ENCODE results near the gene NR3C1. TPM values are rescaled to one million over a fixed set of nuclear protein-coding genes. Genes with fewer than 3 reads are reported as not detected.

The NR3C1 gene
- total and polyA plus RNA-seq, 2 of the 13 experiments (the other 11 are each of a cell fraction or from before 2014, with no cell fraction given) = 10.0 to 24.3 TPM

GRCh38 chr5:143364061-143364460 is 39.4 kb downstream of the NR3C1 start:
- in situ Hi-C loops (cut with HindIII; ENCODE audit: extremely low pct_ligation_motif_present, low pct_unique_long_range_greater_than_20kb) = no loop called here
- Histone ChIP-seq H3K36me3 (replicated peaks in 1 of 2; ENCODE audit: control insufficient read depth in 1 of 2, insufficient read depth in 2 of 2, low read length in 2 of 2) (no peaks in the 10 kb centered on the region), H3K79me2 (ENCODE audit: insufficient read depth, low read length) (peaks cover 22% of the 10 kb centered on the region), H2AFZ (ENCODE audit: low read length) (no peak overlapping the region), H3K9ac (ENCODE audit: insufficient read depth, low read depth, low read length) (no peak overlapping the region), H3K4me1 (ENCODE audit: insufficient read depth, low read length) (peaks cover 33% of the 10 kb centered on the region), H3K27me3 (ENCODE audit: control insufficient read depth in 1 of 2, insufficient read depth in 2 of 2, low read length in 2 of 2) (no peaks in the 10 kb centered on the region), H3K9me3 (ENCODE audit: low read length) (no peaks in the 10 kb centered on the region), H3K4me3 (replicated peaks in 1 of 3; ENCODE audit: insufficient read depth in 1 of 3, low read depth in 2 of 3, low read length in 3 of 3) (no peak overlapping the region), H3K4me2 (ENCODE audit: low read depth, low read length) (no peak overlapping the region), H4K20me1 (ENCODE audit: insufficient read depth, low read length) (no peaks in the 10 kb centered on the region; the same call in 1 of the 2 replicates), H3K27ac (ENCODE audit: extremely low read length, insufficient read depth, low read length) (no peak overlapping the region)
- no TSS peak for BruUV-seq (replicated peaks)
- ChIA-PET CTCF (ENCODE audit: low intra/inter-chr PET ratio, low total read pairs) (no interaction called here), POLR2A (no interaction called here)
- 95% methylated on average over 2 of the region's 2 CpGs for WGBS (ENCODE audit: low lambda C conversion rate)
- DNase-seq (ENCODE audit: low spot score) (no peak), ATAC-seq (no peak), FAIRE-seq (no peak)
- intact Hi-C loops (cut with micrococcal nuclease; ENCODE audit: unreplicated experiment) = no loop called here
- no peak for TF ChIP-seq ZNF512B (CRISPR knock-in tag; IDR thresholded peaks at IDR 0.05; ENCODE audit: borderline replicate concordance)
- TF ChIP-seq ZNF121 (CRISPR knock-in tag; IDR thresholded peaks at IDR 0.05) = no peak
- TF ChIP-seq, protein P1, sequence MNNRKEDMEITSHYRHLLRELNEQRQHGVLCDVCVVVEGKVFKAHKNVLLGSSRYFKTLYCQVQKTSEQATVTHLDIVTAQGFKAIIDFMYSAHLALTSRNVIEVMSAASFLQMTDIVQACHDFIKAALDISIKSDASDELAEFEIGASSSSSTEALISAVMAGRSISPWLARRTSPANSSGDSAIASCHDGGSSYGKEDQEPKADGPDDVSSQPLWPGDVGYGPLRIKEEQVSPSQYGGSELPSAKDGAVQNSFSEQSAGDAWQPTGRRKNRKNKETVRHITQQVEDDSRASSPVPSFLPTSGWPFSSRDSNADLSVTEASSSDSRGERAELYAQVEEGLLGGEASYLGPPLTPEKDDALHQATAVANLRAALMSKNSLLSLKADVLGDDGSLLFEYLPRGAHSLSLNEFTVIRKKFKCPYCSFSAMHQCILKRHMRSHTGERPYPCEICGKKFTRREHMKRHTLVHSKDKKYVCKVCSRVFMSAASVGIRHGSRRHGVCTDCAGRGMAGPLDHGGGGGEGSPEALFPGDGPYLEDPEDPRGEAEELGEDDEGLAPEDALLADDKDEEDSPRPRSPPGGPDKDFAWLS (CRISPR knock-in tag; IDR thresholded peaks at IDR 0.05; ENCODE audit: borderline replicate concordance) = no peak
- no peak for TF ChIP-seq FOXA1 (IDR thresholded peaks at IDR 0.05)
- TF ChIP-seq FOXA1 (CRISPR knock-in tag; IDR thresholded peaks at IDR 0.05) = no peak
- TF ChIP-seq ZNF350 (CRISPR knock-in tag; IDR thresholded peaks at IDR 0.05; ENCODE audit: borderline replicate concordance, low read depth) = no peak
- TF ChIP-seq MBNL3 (CRISPR knock-in tag; conservative IDR thresholded peaks at IDR 0.05) = no peak
- TF ChIP-seq, protein P2, sequence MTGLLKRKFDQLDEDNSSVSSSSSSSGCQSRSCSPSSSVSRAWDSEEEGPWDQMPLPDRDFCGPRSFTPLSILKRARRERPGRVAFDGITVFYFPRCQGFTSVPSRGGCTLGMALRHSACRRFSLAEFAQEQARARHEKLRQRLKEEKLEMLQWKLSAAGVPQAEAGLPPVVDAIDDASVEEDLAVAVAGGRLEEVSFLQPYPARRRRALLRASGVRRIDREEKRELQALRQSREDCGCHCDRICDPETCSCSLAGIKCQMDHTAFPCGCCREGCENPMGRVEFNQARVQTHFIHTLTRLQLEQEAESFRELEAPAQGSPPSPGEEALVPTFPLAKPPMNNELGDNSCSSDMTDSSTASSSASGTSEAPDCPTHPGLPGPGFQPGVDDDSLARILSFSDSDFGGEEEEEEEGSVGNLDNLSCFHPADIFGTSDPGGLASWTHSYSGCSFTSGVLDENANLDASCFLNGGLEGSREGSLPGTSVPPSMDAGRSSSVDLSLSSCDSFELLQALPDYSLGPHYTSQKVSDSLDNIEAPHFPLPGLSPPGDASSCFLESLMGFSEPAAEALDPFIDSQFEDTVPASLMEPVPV (CRISPR knock-in tag; IDR thresholded peaks at IDR 0.05) = no peak
- TF ChIP-seq, protein P3, sequence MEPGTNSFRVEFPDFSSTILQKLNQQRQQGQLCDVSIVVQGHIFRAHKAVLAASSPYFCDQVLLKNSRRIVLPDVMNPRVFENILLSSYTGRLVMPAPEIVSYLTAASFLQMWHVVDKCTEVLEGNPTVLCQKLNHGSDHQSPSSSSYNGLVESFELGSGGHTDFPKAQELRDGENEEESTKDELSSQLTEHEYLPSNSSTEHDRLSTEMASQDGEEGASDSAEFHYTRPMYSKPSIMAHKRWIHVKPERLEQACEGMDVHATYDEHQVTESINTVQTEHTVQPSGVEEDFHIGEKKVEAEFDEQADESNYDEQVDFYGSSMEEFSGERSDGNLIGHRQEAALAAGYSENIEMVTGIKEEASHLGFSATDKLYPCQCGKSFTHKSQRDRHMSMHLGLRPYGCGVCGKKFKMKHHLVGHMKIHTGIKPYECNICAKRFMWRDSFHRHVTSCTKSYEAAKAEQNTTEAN (CRISPR knock-in tag; conservative IDR thresholded peaks at IDR 0.05) = no peak
- TF ChIP-seq NCOA5 (CRISPR knock-in tag; IDR thresholded peaks at IDR 0.05) = no peak

Measured in HepG2 (cell line).